GM18526 (cell line): ENCODE results near the gene IRF2.

Source experiments
- POLR2A ChIP-seq: IDR thresholded peaks from 3 replicates; pipeline ENCODE4 v1.6.1; 2011; ENCODE audit not compliant: insufficient read length; ENCODE audit errors: extremely low read depth

The IRF2 gene

DNA sequence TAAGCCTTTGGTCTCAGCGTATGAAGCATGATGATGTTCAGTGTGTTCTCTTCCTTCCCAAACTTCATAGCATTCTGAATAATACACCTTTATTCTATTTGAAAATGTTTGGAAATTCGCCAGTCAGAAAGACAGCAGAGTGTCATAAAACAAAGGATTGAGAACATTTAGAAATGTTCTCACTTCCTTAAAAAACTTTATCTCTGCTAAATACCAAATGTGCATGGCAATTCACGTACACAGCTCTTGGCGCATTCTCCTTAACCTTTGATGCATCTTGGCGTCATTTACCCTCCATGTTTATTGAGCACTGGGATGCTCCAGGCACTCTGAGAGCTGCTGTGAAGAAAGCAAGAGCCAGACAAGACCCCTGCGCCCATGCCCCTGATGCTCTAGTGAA lies 7.2 kb upstream of the IRF2 start:
- no peak for TF ChIP-seq POLR2A

DNA sequence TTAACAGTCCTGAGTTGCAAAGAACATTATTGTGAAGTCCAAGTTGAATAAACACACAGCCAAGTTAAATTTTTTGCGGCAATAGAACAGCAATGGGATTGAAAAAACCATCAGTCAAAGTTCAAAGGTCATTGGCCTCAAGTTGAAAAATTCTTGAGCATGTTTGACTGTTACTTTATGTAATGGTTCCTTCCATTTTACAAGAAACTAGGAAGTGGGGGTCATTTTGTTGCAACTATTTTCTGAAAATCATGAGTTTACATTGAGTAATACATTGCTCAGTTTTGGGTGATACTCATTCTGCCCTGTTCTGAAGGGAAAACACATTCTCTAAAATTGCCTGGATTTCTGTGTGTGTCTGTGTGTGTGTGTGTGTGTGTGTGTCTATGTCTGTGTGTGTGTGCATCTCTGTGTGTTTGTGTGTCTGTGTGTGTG lies 5.2 kb upstream of the IRF2 start:
- no peak for TF ChIP-seq POLR2A

DNA sequence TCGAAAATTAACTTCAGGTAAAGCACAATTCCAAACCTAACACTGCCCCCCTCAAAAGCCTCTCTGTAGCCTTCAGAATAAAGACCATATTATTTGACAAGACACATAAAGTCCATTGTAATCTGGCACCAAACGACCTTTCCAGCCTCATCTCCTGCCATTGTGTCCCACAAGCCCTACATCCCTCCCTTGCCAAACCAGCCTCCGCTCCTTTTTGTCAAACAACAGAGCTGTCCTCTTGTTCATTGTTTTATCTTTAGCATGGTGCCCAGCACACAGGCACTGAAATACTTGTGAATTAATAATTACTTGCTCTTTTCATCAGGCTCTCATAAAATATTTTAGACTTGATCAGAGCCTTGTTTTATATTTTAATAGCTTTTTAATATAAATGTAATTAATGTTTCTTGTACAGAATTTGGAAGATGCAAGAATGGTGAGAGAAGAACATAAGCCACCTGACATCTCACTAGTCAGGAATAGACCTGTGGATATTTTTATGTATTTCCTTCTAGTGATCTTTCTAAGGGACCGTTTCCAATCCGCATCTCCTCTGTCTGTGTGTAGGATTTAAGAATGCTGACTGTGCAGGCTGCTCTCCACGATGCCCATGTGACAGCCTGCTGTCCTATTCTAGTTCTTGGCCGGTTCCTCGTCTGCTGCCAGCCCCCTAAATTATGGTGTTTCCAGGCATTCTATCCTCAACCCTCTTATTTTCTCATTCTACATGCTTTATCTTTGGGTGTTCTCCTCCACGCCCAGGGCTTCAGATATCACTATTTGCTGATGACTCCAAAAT lies 3.0 kb upstream of the IRF2 start:
- no peak for TF ChIP-seq POLR2A

DNA sequence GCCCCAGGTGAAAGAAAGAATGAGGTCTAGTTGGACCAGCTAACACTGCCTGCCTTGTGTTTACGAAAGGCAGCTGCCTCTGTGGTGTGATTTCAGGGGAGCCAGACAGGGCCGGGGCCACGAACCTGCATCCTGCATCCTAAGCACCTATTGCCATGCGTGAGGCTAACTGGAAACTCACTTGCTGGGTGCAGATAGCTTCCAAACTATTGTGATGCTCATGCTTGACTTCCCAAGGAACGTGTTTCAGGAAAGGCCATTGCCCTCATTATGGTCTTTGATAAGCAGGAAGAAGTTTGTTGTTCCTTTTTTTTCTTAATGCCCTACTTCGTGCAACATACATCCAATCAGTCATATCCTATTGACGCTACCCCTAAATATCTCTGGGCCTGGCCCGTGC lies 2.3 kb upstream of the IRF2 start:
- no peak for TF ChIP-seq POLR2A

DNA sequence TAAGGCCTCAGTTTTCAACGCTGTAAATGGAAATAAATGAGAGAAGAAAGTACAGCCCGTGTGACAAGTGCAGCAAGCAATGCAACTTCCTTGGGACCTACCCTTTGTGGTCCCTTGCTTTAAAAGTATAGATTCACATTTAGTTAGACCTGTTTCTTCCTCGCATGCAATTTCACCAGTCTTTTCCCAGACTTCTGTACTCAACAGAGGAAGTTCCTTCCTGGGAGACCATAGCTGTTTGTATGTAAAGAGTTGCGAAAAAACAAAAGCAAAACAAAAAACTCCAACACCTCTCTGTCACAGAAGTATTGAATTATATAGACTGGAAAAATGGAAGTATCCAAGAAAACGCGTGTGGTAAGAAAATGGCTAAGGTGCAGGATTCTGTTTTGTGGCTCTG lies 1.1 kb upstream of the IRF2 start:
- no peak for TF ChIP-seq POLR2A

DNA sequence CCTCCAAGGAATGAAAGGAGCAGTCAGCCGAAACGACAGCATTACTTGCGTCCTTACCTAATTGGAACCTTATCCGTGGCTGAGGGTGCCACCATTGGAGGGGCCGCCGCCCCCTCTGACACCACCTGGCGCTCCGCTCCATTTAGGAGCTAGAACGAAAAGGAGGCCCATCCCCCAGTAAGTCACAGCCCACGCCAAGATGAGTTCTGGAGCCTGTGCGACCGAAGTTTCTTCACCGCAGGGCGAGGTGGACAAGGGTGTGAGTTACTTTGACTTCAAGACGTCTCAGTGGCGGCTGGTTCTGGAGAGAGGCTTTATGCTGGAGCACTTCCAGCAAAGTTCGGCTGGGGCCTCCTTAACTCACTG lies 729 bp upstream of the IRF2 start:
- TF ChIP-seq POLR2A: no peak

DNA sequence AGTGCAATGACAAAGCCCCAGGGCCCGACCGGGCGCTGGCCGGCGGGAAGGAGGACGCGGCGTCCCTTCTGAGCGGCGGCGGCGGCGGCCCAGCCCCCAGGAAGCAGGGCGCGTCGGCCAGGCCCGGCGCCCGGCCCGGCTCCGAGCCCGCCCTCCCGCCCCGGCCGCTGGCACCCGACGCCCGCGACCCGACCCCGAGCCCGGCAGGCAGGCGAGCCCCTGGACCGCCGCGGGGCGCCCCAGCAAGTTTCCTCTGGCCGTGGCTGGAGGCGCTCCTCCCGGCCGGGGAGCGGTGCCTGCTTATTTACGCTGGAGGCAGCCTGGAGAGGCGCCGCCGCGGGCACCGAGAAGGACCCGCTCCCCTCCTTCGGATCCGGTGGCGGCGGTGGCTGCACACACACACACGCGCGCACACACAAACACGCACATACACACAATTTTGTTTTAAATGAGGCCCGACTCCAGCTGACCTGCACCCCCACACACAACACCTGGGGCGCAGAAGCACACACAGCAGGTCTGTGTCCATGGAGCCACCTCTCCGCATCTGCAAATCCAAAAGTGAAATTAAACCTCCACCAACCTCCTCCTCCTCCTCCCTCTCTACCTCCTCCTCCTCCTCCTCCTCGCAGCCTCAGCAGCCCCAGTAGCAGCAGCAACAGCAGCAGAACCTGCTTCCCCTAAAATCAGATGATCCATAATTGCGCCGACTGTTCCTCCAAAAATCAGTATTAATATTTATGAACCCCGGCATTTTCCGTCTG lies 669 bp downstream of the IRF2 start:
- peak; percentile 47 for TF ChIP-seq POLR2A

DNA sequence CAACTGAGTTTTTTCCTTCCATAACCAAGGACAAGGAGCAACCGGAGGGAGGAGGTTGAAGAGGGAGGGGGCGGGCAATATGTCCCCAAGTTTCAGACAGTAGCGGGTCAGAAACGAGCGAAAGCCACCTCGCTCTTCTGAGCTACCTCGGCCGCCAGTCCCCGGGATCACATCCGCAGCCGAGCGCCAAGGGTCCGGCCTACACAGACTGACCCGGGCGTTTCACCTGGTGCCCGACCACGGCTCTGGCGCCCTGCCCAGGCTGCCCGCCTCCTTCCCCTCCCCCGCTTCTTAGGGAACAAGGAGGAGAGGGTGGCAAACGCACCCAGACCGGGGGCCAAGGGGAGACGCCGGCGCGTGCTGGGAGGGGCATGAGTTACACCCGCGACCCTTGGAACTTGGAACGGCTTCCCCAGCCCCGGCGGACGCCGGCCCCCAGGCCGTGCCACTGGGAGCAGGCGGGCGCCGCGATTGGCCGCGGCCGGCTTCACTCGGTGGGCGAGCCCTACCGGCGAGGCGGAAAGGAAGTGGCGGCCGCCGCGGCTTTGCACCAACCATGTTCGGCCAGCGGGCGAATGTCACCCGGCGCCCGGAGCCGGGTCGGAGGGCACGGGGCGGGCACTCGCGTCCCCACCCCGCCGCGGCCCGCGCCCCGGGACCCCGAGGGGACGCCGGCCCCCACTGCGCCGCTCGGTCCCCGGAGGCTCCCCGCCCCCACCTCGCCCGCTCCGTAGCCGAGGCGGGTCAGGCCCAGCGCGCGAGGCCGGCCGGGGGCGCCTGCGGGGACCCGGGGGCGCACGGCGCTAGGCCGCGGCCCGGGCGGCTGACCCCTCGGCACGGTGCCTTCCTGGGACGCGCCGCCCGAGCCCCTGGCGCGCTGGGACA lies 1.5 kb downstream of the IRF2 start:
- peak; percentile 70 for TF ChIP-seq POLR2A

DNA sequence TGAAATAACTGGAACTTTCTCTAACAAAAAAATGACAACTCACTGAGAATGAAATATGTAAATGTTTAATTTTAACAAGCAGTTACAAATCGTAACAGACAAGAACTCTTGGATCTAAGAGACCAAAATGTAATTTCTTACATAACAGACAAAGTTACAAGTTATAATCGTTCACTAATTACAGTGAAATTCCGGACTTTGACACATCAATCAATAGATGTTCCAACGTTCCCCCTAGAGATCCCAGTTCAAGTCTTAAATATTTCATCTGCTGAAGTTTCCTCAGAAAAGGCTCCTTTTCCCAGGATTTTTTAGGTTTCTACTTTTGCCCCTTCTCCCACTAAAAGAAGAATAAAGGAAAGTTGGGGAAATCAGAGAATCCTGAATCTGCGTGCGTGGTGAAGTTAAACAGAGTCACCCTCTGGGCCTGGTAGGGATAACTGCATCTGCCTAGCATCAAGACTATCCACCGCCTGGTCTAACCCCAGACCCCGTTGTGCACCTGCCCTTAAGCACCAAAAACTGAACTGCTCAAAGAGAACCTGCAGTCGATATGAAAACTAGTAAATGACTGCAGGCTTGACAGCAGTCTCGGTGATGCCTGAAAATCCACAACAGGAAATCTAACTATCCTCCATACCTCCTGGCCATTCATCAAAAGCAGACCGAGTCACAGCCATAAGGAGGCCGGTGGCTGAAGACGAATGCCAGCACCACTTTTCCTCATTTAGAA lies 2.3 kb downstream of the IRF2 start:
- TF ChIP-seq POLR2A: no peak

DNA sequence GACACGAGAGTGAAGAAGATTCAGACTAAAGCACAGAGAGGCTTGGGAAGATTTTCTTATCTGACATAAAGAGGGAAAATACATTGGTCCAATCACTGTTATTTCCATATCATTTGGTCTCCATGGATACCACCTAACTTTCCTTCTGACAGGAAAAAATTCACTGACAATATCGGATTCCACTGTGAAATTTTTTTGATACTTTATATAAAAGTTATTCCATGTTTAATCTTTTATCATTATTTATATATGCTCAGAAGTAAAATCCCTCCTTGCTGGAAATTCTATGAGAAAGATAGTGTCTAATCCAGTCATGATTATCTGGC lies 3.6 kb downstream of the IRF2 start:
- no peak for TF ChIP-seq POLR2A

DNA sequence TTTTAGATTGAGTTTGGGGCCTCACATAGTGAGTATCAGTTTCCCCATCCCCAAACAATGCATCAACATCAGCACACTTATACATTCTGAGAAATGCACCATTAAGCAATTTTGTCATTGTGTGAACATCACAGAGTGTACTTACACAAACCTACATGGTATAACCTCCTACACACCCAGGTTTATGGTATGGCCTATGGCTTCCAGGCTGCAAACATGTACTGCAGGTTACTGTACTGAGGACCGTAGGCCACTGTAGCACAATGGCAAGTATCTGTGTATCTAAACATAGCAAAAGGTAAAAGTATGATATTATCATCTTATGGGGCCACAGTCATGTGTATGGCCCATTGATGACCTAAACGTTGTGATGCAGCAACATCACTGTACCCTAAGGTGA lies 7.7 kb downstream of the IRF2 start:
- TF ChIP-seq POLR2A: no peak

DNA sequence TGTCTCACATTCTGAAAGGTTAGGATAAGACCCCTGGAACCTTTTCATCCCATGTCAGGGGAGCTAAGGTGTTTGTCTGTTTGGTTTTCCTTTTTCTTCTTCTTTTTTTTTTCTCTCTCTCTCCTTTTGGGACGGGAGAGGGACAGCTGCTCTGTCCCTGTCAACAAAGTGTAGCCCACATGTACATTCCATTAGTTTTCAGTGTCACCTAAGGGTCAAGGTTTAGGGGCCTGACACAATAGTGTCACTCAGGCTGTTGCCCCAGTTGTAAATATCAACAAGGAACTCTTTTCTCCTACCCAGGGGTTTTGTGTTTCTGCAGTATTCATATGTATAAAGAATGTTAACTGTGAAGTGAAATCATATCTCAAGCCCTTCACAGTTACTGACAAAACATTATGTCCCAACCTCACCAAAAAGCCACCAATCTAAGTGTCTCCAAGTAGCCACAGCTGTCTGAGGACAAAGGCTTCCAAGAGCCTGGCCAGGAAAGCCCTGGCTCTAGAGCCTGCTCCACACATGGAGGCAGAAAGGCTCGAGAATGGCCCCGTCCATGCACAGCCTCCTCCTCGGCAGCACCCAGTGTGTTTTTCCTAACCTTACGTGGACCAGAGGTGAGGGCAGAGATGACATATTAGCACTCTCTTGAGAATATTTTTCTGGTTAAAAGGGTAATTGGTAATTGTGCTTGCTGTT lies 9.4 kb downstream of the IRF2 start:
- no peak for TF ChIP-seq POLR2A

DNA sequence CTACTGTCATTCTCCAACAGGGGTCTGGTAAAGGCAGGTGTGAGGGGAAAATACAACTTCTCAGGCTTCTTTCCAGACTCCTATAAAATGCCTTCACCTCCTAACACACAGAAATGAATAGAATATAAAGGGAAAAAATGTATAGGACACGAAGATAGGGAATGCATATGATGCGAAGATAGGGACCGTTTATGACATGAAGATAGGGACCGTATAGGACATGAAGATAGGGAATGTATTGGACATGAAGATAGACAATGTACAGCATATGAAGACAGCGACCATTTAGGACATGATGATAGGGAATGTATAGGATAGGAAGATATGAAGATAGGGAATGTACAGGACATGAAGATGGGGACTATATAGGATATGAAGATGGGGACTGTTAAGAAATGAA lies 10.5 kb downstream of the IRF2 start:
- TF ChIP-seq POLR2A: no peak

DNA sequence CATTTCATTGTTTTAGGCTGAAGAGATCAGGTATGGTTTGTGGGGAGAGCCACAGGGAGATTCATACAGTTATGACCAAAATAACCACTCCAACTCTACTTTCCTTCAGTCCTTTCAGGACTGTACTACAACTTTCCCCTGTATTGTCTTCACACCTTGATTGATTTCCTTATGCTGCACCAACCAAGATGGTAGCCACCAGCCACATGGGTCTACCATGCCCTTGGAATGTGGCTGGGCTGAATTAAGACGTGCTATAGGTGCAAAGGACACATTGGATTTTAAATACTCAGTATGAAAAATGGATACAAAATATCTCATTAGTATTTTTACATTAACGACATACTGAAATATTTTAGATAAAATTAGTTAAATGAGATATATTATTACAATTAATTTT lies 11.2 kb downstream of the IRF2 start:
- no peak for TF ChIP-seq POLR2A

DNA sequence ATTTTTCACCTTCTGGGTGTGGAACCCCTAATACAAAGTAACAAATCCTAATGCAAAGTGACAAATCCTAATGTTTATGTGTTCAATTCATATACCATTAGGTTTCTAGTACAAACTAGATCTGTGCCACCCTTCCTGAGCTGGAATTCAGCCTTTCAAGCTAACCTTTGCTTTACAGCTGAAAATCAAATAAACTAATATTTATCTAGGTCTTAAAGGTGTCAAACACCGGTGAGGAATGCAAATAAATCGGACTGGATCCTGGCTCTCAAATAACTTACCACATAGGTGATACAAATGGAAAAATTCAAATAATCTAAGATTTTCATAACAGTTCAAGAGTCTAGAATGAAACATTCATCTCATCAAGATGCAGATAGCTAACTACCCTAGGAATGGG lies 11.6 kb downstream of the IRF2 start:
- TF ChIP-seq POLR2A: no peak
